ENCODE data around the gene NF2.
A peak's percentile ranks its signal among the peaks of the same experiment; 100 is the strongest.

The NF2 gene

DNA sequence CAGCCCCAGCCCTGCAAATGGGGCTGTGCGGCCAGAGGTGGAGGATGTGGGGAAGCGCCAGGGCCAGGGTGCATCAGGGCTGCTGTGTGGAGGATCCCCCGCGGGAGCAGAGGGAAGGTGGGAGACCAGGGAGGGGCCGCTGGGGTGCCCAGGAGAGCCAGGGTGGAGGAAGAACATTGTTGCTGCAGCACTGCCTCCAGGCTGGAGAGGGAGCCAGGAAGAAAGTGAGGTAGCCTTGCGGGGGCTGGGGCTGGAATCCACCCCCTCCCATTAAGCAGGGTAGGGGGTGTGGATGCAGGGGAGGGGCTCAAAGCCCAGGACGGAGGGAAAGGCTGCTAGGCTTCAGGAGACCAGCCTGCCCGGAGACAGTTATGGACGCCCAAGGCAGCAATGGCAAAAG, 131.4 kb downstream of the NF2 start:
- intact Hi-C loops (cut with DNase I): no loop called here
- no peak for DNase-seq

DNA sequence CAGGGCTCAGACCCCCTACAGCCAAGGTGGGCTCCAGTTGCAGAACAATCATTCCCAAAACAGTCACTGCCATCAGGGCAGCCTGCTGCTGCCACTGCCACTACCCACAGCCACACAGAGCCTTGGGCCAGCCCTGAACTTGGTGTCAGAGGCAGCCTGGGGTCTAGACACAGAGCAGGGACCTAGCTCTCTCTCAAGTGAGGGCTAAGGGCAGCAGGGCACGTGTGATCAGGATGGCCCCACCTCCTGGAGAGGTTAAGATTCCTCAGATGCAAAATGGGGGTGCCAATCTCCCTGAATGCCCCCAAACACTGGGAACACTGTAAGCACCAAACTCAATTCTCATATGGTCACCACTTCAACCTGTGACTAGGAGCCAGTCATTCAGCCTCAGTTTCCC, 132.0 kb downstream of the NF2 start:
- DNase-seq: no peak
- intact Hi-C loops (cut with DNase I): no loop called here

DNA sequence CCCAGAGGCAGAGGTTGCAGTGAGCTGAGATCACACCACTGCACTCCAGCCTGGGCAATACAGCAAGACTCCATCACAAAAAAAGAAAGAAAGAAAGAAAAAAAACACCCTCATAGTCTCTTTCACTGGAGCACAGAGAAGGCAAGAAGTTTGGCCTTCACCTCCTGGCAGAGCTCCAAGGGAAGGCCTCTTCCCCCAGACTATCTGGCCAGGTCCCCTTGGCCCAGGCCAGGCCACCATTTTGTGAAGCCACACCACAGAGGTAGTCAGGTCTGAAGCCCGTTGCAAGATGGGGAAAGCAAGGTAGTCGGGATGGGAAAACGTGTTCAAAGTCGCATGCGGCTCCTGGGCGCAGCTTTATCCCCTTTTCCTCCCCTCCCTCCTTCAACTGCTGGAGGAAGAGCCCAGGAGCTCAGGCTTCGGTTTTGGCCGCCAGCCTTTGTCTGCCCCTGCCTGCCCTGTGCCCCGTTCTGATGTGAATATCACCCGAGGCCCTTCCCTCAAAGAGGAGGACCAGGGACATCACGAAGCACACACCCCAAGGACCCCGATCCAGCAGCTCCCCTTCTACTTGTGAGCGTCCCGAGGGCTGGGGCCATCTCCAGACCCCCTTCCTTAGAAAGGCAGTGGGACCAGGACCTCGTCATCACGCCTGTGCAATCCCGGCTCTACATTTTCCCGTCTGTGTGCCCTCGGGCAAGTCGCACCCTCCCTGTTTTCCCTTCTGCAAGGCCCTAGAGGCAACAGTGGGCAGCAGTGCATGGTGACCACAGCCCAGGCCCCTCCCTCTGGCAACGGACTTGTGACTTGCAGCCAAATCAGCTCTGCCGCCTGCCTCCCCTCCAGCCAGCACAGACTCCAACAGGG, 134.1 kb downstream of the NF2 start:
- peak in 1 of 10 donors; percentile 30 for DNase-seq
- intact Hi-C loops (cut with DNase I): no loop called here

GRCh38 chr22:29738118-29738815, 134.8 kb downstream of the NF2 start:
- DNase-seq: no peak
- intact Hi-C loops (cut with DNase I): no loop called here

DNA sequence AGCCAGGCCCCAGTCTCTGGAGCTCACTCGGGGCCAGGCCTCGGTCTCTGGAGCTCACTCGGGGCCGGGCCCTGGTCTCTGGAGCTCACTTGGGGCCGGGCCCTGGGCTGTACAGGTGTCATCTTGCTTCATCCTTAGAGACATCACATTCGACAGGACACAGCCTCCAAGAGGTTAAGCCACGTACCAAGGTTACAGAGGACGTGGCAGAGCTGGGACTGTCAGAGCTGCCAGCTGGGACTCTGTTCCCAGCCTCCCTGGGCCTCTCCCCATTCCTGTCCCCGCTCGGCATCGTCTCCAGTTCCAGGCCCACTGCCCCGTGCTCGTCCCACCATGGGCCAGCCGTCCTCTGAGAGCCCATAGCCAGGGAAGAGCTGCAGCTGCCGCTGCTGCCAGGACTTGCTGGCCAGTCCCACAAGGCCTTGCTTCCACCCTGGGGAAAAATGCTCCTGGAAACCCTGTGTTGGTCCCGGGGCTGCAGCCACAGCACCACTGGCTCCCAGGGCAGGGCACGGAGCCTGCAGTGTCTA, 136.0 kb downstream of the NF2 start:
- DNase-seq: no peak
- intact Hi-C loops (cut with DNase I): no loop called here

GRCh38 chr22:29740216-29740615, 136.8 kb downstream of the NF2 start:
- intact Hi-C loops (cut with DNase I): no loop called here
- no peak for DNase-seq

DNA sequence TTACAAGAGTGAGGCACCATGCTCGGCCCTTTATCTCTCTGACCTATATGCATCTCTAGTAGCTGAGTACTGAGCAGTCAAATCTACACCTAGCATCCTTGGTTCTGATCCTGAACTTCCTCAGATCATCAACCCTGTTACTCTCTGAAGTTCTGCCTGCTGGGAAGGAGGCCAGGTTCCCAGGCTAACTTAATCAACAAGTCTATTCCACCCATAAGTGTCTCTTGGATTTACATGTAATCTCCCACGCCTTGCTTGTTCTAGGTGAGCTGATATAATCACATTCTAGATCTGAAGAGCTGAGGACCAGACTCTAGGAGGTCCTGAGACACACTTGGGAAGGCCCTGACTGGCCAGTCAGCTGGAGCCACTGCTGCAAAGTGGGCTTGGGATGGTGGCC, 138.5 kb downstream of the NF2 start:
- intact Hi-C loops (cut with DNase I): no loop called here
- no peak for DNase-seq

GRCh38 chr22:29742326-29742725, 138.9 kb downstream of the NF2 start:
- DNase-seq: no peak
- intact Hi-C loops (cut with DNase I): no loop called here

- DNase-seq: peak in 1 of 10 donors; percentile 86
- intact Hi-C loops (cut with DNase I): no loop called here
Measured at GRCh38 chr22:29744902-29745301, 141.5 kb downstream of the NF2 start.

- intact Hi-C loops (cut with DNase I): no loop called here
- no peak for DNase-seq
Measured at GRCh38 chr22:29747832-29748231, 144.4 kb downstream of the NF2 start.

Data from posterior cingulate gyrus (tissue), 11 donors.